Activated B cell treated with CpG ODN at 0.5 μM for 24 hours (primary cell): ENCODE measurements around the gene ZBTB16. TPM values are rescaled to one million over a fixed set of nuclear protein-coding genes. Genes with fewer than 3 reads are reported as not detected.

Experiments used
- ATAC-seq: fragments of 200-7000 bp; cut with Tn5 transposase; one replicate; pipeline ENCODE4 v1.10.0; 2021; ENCODE audit warnings: low read depth, mild to moderate bottlenecking, moderate library complexity
- CTCF ChIA-PET: fragments of 350-600 bp; sonication (Branson Sonifier 250); formaldehyde crosslinking; loops from one replicate; lab custom pipeline; 2021; ENCODE audit warnings: antibody characterized with exemption; lab: Charles Lee
- POLR2A ChIA-PET: fragments of 350-600 bp; sonication (Branson Sonifier 250); formaldehyde crosslinking; loops from one replicate; lab custom pipeline; 2021; ENCODE audit warnings: antibody characterized with exemption; lab: Charles Lee
- DNase-seq: peaks from one replicate; pipeline ENCODE4 v3.0.0; 2022
- H3K27ac Mint-ChIP-seq: one replicate; pipeline ENCODE4 v1.8.0; 2020; ENCODE audit warnings: mixed read lengths
- H3K27me3 Mint-ChIP-seq: one replicate; pipeline ENCODE4 v1.8.0; 2021; ENCODE audit warnings: mixed read lengths
- H3K36me3 Mint-ChIP-seq: one replicate; pipeline ENCODE4 v1.8.0; 2021; ENCODE audit warnings: low read depth, mixed read lengths
- H3K4me1 Mint-ChIP-seq: one replicate; pipeline ENCODE4 v1.8.0; 2021; ENCODE audit warnings: mixed read lengths
- H3K4me3 Mint-ChIP-seq: one replicate; pipeline ENCODE4 v1.8.0; 2020; ENCODE audit warnings: mild to moderate bottlenecking, mixed read lengths
- H3K9me3 Mint-ChIP-seq: one replicate; pipeline ENCODE4 v1.8.0; 2020; ENCODE audit warnings: mixed read lengths
- CTCF ChIP-seq: fragments of 200-600 bp; IDR thresholded peaks from one replicate; pipeline ENCODE4 v1.8.0; 2022; ENCODE audit warnings: antibody characterized with exemption, mild to moderate bottlenecking
- intact Hi-C: fragments of 100-400 bp; cut with micrococcal nuclease; formaldehyde crosslinking; loops from one replicate; pipeline ENCODE4 v1.15.1; 2024
- total RNA-seq: library from RNA; stranded (reverse); gene quantifications from 2 replicates; pipeline ENCODE4 v1.2.3, GENCODE V29; 2022

The ZBTB16 gene
- total RNA-seq, 1 donor from 2014 or later: 2.5 TPM

- ATAC-seq: no peak
- TF ChIP-seq CTCF: no peak
- intact Hi-C loops: no loop called here
- CTCF ChIA-PET: no interaction called here
- POLR2A ChIA-PET: no interaction called here
- peaks cover 9% of the 10 kb centered on the region for H3K4me1 Mint-ChIP-seq
- no peak overlapping the region for H3K27ac Mint-ChIP-seq
- H3K27me3 Mint-ChIP-seq: peaks cover 11% of the 10 kb centered on the region
- DNase-seq: no peak
- H3K9me3 Mint-ChIP-seq: no peaks in the 10 kb centered on the region
- no peaks in the 10 kb centered on the region for H3K36me3 Mint-ChIP-seq
- H3K4me3 Mint-ChIP-seq: no peak overlapping the region
Observed at GRCh38 chr11:114064216-114064615, 4.7 kb downstream of the ZBTB16 start.

- DNase-seq (no peak), ATAC-seq (no peak)
- no peaks in the 10 kb centered on the region for H3K9me3 Mint-ChIP-seq
- peaks cover 10% of the 10 kb centered on the region for H3K27me3 Mint-ChIP-seq
- H3K36me3 Mint-ChIP-seq: no peaks in the 10 kb centered on the region
- no peak overlapping the region for H3K4me3 Mint-ChIP-seq
- CTCF ChIA-PET: no interaction called here
- POLR2A ChIA-PET: no interaction called here
- H3K27ac Mint-ChIP-seq: no peak overlapping the region
- H3K4me1 Mint-ChIP-seq: peaks cover 7% of the 10 kb centered on the region
- TF ChIP-seq CTCF: no peak
- intact Hi-C loops: no loop called here
Observed at GRCh38 chr11:114065094-114065493, 5.6 kb downstream of the ZBTB16 start.

- ChIA-PET POLR2A (no interaction called here), CTCF (no interaction called here)
- intact Hi-C loops: no loop called here
- no peak overlapping the region for H3K4me3 Mint-ChIP-seq
- DNase-seq: no peak
- peaks cover 10% of the 10 kb centered on the region for H3K27me3 Mint-ChIP-seq
- TF ChIP-seq CTCF: no peak
- peaks cover 5% of the 10 kb centered on the region for H3K4me1 Mint-ChIP-seq
- H3K27ac Mint-ChIP-seq: no peak overlapping the region
- no peaks in the 10 kb centered on the region for H3K36me3 Mint-ChIP-seq
- no peak for ATAC-seq
- no peaks in the 10 kb centered on the region for H3K9me3 Mint-ChIP-seq
Observed at GRCh38 chr11:114066046-114066648, 6.6 kb downstream of the ZBTB16 start.

- POLR2A ChIA-PET: no interaction called here
- ATAC-seq (no peak), DNase-seq (no peak)
- CTCF ChIA-PET: no interaction called here
- Mint-ChIP-seq H3K9me3 (no peaks in the 10 kb centered on the region), H3K4me3 (no peak overlapping the region), H3K27me3 (peaks cover 4% of the 10 kb centered on the region), H3K27ac (no peak overlapping the region), H3K36me3 (no peaks in the 10 kb centered on the region), H3K4me1 (no peaks in the 10 kb centered on the region)
- intact Hi-C loops: no loop called here
- TF ChIP-seq CTCF: no peak
Observed at GRCh38 chr11:114068327-114068726, 8.8 kb downstream of the ZBTB16 start.

- Mint-ChIP-seq H3K36me3 (no peaks in the 10 kb centered on the region), H3K27ac (no peak overlapping the region), H3K4me3 (no peak overlapping the region), H3K9me3 (no peaks in the 10 kb centered on the region), H3K4me1 (no peaks in the 10 kb centered on the region), H3K27me3 (peaks cover 5% of the 10 kb centered on the region)
- ChIA-PET POLR2A (interaction anchor here (0.7 kb wide), 1 partner anchor 11 kb away, joined by 11 read pairs; the partner anchor contains the start of gene ZBTB16), CTCF (interaction anchor here (2.4 kb wide), 1 partner anchor 10 kb away, joined by 7 read pairs; no protein-coding TSS in a partner anchor)
- no peak for TF ChIP-seq CTCF
- intact Hi-C loops: no loop called here
- DNase-seq (no peak), ATAC-seq (no peak)
Observed at GRCh38 chr11:114070464-114071139, 11.1 kb downstream of the ZBTB16 start.
